Embryonic facial prominence (tissue), 1 donor: ENCODE measurements around the gene ZNF536.
"Not testable (repeated sequence)": the region's sequence is repeated elsewhere in the genome, so short reads cannot be mapped to it uniquely, and the experiment has no call there.

Experiments
- DNase-seq: peaks from one replicate; pipeline ENCODE4 v3.0.0-alpha.2; 2016; ENCODE audit errors: extremely low spot score

The ZNF536 gene

DNA sequence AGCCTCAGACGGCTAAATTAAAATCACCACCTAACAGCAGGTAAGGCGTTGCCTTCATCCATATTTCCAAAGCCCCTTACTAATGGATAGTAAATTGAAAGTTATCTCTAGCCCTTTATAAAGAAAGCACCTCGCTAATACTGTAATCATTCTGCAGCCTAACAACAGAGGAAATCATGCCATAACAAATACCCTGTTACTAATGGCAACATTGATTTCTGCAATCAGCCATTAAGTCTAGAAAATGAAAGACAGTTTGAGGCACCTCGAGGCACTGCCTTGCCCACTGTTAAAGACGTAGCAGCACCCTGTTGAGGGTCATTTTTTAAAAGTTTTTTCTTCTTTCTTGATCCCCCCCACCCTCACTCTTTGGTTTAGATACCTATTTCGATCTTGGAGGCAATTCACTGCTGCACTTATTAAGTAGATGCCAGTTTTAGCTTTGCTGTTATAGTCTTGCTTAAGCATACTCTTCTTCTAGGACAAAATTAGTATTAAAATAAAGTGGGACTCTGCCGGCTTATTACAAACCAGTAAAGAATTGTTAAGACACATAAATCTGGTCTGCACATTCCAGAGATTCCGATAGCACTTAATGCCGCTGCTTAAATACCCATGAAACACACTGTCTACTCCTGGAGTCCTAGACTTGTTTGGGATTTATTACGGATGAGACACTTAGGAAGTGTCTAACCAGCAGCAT lies 74.8 kb downstream of the ZNF536 start:
- DNase-seq = no peak

DNA sequence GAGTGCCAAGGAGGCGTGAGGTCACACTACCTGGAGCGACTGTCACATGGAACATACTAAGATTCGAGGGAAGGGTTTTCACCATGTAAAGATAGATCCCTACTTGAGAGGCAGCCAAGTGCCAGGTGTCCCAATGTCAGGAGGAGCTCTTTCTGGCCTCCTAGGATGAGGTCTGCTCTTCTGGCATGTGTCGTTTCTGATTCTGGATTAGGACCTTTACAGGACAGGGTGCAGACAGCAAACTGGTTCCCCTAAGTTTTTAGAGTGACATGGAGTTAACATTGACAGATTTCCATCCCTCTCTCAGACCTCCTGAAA lies 75.3 kb downstream of the ZNF536 start:
- no peak for DNase-seq

DNA sequence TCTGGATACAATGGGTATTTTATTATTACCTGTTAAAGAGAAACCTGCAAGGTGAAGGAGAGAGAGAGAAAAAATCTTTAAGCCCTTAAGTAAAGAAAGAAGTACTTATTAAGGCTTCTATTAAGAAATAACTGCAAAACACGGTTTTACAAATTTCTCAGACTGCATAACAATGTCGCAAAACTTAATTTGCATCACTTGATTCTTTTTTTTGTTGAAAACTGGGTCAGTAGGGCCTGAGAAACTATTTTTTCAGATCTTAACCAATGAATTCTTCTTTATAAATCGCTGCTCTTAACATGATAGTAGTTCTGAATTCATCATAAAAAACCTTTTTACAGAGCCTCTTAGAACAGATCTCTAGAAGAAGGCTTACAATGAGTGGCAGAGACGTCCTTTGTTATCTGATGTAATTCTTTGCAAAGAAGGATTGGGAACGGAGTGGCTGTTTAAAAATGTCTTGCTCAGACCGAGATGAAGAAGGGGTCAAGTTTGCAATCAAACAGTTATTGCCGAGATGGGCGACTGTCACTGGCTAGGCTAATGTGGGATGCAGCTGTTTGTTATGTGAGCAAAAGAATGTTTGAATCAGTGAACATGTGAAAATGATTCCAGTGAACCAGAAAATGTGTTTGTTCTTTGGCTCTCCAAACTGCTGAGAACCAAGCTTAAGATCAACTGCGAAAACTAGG lies 76.3 kb downstream of the ZNF536 start:
- DNase-seq = no peak

DNA sequence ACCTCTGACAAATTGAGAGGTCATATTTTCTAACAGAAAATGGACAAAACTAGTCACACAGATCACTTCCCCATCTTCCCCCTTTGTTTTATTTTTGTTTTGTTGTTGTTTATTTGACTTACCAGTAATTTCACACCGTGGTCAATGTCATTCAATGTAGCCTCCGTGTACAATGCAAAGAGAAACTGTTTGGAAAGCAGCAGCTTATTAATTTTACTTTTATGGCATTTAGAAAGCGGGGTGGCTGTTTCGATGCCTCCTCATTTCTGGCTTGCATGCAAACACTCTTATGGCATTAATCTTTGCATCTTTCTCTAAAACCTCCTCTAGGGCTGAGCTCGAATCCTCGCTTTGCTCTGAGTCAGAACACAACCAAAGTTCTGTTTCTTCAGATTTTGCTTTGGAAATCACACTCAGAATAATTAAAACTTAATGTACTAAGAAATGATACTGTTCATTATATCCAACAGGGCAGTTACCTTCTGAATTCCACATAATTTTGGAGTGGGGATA lies 77.0 kb downstream of the ZNF536 start:
- DNase-seq = no peak

DNA sequence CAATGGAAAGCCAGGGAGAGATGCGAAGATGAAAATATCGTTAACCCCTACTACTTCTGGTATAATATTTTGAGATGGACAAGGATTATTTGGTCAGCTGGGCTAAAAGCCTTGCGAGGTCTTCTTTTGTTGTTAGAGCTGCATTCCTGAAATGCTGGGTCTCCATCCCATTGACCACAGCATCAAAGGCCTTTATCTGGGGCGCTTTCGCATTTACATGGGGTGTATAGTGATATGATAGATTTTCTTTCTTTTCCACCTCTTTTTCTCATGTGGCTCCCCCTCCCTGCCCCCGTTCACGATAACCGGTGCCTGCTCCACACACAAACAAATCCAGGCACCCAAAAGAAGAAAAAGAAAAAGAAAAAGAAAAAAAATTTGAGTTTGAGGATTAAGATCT lies 77.5 kb downstream of the ZNF536 start:
- DNase-seq = no peak

DNA sequence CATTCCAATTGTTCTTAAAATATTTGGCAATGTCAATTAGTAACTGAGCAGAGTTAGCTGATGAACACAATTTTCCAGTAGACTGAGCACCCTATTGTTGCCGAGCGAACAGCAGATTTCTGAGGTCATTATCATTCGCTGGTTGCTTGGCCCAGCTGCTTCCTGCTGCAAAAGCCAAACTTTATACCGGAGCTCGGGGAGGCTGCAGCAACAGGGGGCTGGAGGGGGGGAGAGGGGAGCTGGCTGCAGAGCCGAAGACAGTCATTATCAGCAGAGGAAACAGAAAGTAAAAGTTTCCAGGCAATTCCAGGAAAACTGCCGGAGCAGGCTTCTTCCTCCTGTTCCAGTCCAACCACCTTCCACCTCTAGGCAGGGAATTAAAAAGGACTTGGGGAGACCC lies 77.9 kb downstream of the ZNF536 start:
- peak; percentile 36 for DNase-seq

DNA sequence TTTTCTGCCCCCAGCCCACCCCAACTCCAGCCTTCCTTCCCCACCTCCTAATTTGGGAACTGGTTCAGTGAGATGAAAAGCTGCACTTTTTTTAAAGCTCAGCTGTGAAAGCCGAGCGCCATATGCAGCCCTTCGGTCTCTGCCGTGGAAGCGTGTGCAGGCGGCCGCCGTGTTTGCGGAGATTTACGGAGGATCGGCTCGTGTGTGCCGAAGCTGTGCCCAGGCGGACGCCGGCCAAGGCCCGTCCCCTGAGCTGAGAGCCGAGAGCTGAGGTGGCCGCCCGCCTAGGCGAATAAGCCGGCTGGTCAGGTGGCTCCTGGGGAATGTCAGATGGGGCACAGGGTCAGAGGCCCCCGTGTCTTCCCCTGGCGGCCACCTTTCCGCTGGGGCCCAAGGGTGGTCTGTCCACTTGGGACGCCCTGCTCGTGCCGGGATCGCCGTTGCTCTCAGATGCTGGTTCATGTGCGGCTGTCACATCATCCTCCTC lies 78.7 kb downstream of the ZNF536 start:
- DNase-seq = no peak

DNA sequence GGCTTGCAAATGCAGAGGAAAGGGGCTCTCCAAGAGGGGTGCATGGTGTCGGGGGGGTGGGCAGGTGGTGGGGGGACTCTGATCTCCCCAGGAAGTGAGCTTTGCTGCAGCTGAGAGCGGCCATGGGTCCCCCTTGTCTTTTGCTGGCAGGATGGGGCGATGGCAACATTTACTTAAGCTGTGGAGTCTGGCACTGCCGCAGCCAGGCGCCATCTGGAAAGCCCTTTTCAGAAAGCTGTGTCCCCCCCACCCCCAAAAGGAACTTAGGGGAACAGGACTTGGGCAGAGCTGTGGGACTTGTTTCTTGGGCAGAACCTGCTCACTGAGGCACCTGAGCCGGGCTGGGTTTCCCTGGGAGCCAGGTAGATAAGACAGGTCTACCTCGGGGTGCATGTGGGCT lies 80.7 kb downstream of the ZNF536 start:
- DNase-seq = no peak

DNA sequence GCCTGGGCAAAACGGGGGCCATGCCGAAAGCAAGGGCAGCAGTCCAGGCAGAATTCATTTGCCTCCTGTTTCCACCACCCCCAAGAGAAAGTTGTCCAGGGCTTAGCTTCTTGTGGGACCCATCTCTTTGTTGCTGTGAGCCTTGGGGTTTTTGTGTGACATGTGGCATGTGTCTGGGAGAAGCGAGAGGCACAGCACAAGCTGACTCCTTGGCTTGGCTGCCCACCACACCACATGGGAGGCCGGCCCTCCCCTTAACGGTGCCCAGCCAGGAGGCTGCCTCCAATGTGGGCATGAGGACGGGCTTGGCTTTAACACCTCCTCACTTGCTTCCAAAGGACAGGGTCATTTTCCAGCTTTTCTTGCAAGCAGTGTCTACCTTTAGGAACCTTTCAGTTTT lies 81.6 kb downstream of the ZNF536 start:
- DNase-seq = no peak

DNA sequence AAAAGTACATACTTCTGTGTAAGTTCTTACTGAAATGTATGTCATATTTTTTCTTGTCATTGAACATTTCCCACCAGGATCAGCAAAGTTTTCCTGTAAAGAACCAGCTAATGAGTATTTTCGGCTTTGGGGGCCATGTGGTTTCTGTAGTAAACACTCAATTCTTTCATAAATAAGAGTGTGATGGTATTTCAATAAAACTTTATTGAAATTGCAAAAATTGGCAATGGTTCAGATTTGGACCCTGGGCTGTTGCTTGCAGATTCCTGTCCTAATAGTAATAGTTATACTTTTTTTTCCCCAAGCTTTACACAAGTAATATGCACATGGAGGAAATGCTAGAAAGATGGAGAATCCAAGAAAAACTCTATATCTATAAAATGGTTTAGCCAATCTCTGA lies 83.7 kb downstream of the ZNF536 start:
- no peak for DNase-seq

DNA sequence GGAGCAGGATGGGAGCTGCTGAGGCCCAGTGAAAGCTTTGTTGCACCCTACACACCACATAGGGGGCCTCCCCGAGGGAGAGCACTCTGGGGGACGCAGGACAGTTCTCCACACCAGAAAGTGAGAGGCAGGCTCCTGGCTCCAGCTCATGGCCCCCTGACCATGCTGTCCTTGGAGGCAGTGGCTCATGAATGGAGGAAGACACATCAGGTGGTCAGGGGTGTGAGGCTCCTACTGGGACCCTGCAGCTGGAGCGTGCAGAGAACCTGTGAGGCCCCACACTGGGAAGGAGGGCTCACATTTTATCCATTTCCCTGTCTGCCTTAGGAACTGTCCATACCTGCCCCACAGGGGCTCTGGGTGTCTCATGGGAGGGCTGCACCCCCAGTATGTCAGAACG lies 85.3 kb downstream of the ZNF536 start:
- no peak for DNase-seq

DNA sequence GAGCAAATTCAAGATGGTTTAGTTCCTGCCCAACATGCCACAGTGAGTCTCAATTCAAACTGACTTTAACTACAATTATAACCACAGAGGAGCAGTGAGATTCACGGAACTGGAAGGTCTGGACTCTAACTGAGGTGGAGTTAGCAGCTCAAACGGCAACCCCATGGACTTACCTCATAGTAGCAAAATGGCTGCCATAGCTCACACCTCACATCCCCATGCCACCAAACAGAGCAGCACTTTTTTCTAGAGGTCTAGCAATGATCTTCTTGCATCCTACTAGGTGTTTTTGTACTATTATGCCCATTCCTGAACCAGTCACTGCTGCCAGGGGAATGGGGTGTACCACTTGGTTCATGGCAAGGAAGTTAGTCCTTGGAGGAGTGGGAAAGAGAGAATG lies 87.7 kb downstream of the ZNF536 start:
- no peak for DNase-seq

DNA sequence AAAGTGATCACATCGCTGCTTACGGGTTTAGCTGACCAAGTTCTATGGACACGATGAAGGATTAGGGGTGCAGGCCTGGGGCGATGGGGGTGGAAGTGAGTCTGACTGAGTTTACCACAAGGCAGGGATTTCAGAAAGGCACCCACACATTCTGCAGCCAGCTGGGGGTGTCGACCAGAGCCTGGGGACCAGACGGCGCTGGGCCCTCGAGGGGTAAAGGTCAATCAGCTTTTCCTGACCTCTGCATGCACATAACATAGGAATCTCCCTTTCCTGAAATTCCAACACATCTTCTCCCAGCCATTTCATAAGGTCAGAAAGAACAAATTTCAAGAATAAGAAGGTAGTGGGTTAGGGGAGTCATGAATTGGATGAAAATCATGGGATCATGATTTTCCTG lies 92.0 kb downstream of the ZNF536 start:
- DNase-seq = no peak

DNA sequence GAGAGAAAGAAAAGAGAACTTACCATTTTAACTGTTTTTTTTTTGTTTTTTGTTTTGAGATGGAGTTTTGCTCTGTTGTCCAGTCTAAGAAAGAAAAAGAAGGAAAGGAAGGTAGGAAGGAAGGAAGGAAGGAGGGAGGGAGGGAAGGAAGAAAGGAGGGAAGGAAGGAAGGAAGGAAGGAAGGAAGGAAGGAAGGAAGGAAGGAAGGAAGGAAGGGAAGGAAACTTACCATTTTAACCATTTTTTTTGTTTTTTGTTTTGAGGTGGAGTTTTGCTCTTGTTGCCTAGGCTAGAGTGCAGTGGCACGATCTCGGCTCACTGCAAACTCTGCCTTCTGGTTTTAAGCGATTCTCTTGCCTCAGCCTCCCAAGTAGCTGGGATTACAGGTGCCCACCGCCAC lies 94.4 kb downstream of the ZNF536 start:
- DNase-seq = not testable (repeated sequence)

DNA sequence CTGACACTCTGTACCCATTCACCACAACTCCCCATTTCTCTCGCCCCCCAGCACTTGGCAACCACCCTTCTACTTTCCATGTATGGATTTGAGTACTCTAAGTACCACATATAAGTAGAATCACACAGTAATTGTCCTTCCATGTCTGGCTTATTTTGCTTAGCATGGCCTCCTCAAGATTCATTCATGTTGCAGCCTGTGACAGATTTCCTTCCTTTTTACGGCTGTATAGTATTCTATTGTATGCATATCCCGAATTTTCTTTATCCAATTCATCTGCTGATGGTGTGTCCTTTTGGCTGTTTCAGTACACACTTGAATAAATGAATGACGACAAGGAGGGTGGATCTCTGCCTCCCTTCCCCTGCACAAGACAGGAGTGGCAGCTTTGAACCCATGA lies 95.1 kb downstream of the ZNF536 start:
- DNase-seq = no peak

DNA sequence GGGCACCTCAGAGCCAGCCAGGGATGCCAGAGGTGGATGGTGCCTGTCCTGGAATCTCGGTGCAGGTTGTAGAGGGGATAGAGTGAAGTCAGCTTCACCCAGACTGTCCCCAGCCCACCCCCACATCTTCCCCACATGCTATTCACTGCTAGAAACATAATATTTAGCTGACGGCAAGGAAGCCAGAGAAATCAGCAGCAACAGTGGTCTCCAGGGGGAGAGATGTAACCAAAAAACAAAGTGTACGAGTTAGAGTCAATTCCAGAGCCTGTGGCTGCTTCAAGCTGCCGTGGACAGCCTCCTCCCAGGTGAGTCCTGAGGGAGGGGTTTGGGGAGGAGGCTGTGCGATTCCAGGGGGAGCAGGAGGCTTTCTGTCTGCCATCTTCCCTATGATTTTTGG lies 97.6 kb downstream of the ZNF536 start:
- no peak for DNase-seq

DNA sequence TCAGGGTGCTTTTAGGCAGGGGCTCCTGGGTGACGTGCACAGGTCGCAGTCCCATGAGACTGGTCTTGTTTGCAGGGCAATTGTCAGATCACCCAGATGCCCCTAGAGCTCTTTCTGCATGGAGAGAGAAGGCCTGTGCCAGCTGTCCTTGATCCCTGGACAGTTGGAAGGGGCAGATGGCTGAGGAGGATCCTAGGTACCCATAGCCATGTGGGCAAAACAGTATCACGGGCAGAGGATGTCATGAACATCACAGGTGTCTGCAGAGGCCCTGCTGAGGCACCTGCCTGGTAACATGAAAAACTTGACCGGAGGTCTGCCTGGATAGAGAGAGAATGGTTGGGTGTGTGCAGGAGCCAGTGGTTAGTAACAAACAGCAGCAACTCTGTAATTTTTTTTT lies 99.3 kb downstream of the ZNF536 start:
- DNase-seq = no peak

DNA sequence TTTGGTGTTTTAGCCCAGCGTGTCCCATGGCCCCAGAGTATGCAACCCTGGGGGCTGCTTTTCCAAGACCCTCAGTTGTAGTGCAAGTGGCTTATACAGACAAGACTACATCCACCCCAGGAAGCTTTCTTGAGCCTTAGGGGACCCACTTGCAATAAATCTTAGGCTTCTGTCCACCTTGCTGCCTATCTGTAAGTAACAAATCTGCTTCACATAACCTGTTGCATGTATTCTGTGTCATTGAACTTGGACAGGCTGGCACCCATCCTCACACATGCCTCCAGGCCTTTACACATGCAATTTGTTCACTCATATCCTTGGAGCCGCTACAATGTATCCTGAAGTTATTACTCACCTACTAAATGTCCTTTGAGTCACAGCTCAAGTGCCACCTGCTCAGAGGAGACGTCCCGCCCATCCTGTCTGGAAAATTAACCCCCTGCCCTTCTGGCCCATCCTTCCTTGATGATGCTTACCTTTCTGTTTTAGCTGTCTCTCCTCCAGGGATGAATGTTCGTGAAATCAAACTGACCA lies 101.2 kb downstream of the ZNF536 start:
- DNase-seq = no peak

DNA sequence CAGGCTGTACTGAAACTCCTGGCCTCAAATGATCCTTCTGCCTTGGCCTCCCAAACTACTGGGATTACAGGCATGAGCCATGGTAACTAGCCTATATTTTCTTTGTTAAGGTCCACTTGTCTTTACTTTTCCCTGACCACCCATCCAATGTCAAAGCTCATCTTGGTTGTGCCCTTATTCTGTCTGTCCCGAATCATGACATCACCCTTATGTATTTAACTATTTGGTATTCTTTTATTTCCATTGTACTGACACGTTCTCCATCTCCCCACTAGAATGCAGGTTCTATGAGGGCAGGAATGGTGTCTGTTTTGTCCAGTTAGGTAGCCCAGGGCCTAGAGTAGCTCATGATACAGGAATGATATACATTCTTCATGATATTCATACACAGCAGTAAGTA lies 104.8 kb downstream of the ZNF536 start:
- DNase-seq = no peak

DNA sequence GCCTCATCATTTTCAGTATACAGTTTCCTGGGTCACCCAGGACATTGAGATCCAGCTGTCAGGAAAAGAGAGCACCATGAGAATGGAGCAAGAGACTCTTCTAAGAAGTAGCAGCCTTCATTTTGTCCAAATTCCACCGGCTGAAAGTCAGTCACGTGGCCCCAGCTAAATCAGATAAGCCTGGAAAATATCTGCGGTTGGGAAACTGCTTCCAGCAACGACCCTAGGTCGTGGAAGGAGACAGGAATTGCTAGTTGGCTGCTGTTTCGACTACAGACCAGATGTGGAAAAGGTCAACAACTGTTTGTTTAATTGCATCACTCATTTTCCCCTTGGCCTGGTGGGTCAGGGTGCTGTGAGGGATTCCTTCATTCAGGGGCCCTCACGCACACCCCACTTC lies 107.0 kb downstream of the ZNF536 start:
- DNase-seq = no peak

DNA sequence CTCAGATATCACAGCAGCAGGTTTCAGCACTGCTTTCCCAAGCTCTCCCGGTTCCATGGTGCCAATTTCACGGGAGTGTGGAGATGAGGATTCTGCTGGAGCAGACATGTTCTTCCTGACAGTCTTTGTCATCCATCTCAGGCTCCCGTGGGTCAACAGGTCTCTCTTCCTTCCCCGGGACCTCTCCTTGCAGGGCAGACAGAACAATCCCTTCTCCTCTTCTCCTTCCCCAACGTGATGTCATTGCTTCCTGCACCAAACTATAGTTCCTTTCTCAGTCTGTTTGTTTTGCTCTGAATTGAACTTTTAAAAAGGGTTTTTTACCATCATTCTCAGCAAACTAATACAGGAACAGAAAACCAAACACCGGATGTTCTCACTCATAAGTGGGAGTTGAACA lies 107.9 kb downstream of the ZNF536 start:
- DNase-seq = no peak

DNA sequence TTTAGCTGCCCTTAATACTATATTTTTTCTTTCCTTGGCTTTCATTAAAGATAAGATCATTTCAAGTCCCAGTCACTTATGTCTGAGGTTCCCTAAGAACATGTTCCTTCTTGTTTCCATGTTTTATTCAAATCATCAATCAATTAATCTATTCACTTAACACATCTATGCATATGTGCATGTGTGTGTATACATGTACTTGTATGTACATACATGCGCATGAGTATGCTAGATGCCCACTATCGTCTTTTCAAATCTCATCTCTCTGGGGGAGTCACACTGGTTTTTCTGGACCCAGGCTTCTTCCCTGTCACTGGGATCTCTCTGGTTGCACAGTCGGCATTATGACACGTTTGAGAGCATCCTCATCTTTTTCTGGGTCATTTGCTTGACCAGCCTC lies 108.9 kb downstream of the ZNF536 start:
- DNase-seq = no peak

DNA sequence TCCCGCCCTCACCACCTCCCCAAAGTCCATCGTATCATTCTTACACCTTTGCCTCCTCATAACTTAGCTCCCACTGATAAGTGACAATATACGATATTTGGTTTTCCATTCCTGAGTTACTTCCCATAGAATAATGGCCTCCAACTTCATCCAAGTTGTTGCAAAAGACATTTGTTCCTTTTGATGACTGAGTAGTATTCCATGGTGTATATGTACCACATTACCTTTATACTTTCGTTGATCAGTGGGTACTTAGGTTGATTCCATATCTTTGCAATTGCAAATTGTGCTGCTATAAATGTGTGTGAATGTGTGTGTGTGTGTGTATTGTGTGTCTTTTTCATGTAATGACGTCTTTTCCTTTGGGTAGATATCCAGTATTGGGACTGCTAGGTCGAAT lies 109.6 kb downstream of the ZNF536 start:
- no peak for DNase-seq
